GM19025 (cell line): Measurements from ENCODE around the gene TNFRSF19.

Source experiments
- ATAC-seq: cut with Tn5 transposase; IDR thresholded peaks from one replicate; pipeline ENCODE4 v1.9.1; 2021; ENCODE audit warnings: mild to moderate bottlenecking, low read depth, moderate library complexity; ENCODE audit not compliant: unreplicated experiment

Gene TNFRSF19

DNA sequence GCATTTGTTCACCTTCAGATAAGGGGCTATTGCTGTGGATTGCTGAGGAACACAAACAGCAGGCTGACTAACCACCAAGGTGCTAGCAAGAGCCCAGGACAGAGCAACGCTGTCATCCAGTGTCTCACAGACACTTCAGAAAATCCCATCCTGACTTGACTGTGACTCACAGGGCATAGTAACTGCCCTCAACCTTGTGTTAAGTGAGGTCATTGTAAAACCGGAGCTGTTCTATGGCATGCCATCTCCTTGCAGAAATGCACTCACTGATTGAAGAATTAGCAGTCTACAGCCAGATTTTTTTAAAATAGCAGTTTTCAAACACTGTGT lies 51.1 kb downstream of the TNFRSF19 start:
- ATAC-seq, result peak; percentile 43

- no peak for ATAC-seq
Observed at GRCh38 chr13:23622985-23623384, 52.8 kb downstream of the TNFRSF19 start.

- ATAC-seq, result no peak
Observed at GRCh38 chr13:23623394-23623793, 53.2 kb downstream of the TNFRSF19 start.

- ATAC-seq, result no peak
Observed at GRCh38 chr13:23626700-23627099, 56.5 kb downstream of the TNFRSF19 start.

- no peak for ATAC-seq
Observed at GRCh38 chr13:23627410-23627809, 57.2 kb downstream of the TNFRSF19 start.

DNA sequence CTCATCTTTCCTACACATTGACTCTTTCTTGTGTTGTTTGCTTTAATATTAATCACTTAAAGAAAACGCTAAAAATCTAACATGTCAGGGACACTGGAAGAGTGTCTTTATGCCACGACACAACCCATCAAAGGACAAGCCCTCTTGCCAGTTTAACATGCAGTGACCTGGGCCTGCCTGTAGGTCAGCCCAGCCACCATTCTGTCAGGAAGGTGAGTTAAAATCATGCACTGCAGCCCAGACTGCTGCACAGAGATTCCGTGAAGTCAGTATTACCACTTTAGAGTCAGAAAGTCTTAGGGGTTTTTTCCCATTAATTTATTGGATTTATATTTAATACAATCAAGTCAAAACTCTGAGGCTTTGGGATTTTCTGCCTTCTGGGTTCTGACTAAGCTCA lies 58.0 kb downstream of the TNFRSF19 start:
- ATAC-seq, result no peak

GRCh38 chr13:23628765-23629565 lies 58.8 kb downstream of the TNFRSF19 start:
- no peak for ATAC-seq

DNA sequence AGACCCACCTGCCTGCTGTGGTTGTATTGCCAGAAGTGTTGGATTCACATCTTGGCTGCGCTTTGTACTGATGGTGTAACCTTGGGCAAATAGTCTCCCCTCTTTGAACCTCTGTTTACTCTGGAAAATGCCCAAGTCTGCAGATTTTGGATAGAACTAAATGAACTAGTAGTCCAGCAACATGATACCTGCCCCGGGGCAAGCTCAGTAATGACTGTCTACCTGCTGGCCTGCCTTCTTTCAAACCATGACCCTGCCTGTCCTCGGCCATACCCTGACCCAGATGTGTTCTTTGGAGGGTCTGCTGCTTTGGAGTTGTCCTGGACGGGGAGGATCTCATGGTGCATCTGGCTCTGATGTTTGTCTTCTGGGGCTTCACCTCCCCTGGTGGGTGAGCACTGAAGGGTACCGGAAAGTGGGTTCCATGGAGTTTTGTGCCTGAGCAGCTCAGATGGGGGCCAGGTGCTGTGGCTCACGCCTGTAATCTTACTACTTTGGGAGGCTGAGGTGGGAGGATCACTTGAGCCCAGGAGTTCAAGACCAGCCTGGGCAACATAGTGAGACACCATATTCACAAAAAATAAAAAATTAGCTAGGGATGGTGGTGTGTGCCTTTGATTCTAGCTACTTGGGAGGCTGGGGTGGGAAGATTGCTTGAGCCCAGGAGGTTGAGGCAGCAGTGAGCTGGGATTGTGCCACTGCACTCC lies 59.5 kb downstream of the TNFRSF19 start:
- no peak for ATAC-seq

DNA sequence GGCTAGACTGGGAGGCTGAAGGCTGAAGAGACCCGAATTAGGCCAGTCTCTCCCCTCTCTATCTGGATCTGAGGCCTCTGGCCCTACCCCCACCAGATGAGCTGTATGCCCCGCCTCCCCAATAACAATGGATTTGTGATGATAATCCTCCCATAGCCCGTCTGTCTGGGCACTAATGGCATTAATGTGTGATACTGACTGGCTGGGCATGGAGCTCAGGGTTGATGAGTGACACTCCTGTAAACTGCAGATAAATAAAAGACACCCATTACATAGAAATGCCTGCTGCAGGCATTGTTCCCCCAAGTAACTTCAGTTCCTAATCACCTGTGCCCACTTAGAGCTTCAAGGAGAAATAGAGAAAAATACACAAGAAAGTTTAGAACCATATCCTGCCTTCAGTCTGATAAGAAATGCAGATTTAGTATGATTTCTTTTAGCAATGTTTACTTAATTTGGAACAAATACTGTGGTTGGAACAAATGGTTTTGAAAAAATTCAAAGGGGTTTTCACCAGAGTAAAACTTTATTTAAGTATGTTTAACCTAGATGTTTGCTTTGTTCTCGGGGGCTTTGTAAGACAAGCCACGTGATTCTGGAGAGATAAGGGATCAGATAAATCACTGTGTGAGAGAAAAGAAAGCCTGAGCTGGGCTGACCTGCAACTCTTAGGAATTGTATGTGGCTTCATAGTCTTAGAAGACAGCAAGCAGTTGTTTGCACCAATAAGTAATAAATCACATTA lies 60.3 kb downstream of the TNFRSF19 start:
- no peak for ATAC-seq

- no peak for ATAC-seq
Observed at GRCh38 chr13:23631311-23632047, 61.3 kb downstream of the TNFRSF19 start.

DNA sequence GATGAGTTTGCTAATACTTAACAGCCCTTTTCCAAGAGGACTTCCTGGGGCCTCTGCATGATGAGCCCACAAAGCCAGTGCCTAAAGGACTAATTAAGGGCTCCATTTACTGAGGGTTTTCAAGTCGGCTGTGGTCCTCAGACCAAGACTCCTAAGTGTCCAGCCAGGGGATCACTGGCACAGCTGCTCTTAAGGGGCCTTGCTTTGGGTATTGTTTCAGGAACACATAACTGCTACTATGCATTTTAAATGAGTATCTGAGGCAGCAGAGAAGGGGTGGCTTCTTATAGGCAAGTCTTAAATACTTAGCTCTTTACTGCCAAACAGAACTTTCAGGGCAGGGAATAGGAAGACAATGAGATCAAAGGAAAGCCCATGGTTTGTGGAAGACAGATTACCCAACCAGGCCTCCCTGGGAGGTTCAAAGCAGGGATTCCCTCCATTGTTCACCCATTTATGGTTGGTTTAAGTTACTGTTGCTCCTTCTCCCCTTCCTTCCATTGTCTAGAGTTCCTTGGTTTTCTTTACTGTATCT lies 61.9 kb downstream of the TNFRSF19 start:
- no peak for ATAC-seq

DNA sequence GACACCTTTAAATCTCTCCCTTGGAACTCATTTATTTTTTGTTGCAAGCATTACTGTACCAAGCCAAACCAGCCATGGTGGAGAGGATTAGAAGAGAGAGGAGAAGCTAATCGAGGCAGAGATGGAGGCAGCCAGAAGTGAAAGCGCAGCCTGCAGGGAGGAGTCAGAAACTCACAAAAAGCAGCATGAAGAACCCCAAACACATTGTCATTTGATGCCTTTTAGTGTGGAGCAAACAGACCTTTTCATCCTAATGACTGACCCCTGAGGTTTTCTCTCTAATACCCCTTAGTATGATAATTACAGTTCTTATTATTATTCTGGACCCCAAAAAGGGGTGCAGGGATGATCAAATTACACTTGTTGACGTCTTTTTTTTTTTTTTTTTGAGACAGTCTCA lies 62.5 kb downstream of the TNFRSF19 start:
- ATAC-seq, result no peak

DNA sequence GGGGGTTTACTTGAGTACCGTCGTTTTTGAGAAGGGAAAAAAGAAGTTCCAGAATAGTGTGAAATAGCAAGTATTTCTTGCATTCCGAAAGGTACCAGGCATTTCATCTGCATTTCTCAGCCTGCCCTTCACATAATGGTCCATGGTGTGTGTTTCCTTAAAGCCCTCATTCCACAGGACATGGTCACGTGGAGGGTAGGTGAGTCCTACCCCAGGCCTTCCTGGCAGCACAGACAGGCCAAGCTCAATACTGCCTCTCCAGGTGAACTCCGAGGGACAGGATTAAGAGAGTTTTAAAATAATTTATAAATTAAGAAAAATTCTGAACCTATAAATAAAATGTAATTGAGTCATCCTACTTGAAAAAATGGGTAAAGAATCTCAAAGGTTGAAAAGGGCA lies 64.7 kb downstream of the TNFRSF19 start:
- no peak for ATAC-seq

GRCh38 chr13:23636360-23636759 lies 66.1 kb downstream of the TNFRSF19 start:
- ATAC-seq, result no peak

GRCh38 chr13:23637829-23638228 lies 67.6 kb downstream of the TNFRSF19 start:
- no peak for ATAC-seq

DNA sequence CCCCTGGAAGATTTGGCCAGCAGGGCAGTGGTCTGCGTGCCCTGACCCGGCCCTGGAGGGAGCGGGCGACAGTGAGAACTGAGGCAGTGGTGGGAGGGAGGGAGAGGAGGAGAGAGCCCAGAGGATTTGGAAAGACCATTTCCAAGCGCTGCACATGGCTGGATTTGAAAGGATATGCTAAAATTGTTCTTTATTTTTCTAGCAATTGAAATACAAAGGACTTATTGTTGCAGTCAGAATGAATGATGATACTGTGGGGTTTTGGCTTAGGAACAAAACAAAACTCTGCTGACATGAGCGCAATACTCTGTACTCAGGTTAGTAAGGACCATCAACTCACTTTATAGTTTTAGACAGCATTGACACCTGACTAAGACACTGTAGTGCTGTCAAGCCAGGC lies 69.5 kb downstream of the TNFRSF19 start:
- no peak for ATAC-seq

GRCh38 chr13:23642110-23642509 lies 71.9 kb downstream of the TNFRSF19 start:
- ATAC-seq, result no peak

GRCh38 chr13:23643338-23644125 lies 73.3 kb downstream of the TNFRSF19 start:
- no peak for ATAC-seq

DNA sequence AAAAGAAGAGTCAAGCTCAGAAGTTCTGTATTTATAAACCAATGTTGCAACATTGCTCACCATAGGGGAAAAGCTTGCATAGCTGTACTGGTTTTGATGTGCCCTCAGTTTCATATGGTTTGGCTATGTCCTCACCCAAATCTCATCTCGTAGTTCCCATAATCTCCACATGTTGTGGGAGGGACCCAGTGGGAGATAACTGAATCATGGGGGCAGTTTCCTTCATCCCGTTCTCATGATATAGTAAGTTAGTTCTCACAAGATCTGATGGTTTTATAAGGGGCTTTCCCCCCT lies 73.9 kb downstream of the TNFRSF19 start:
- ATAC-seq, result no peak

DNA sequence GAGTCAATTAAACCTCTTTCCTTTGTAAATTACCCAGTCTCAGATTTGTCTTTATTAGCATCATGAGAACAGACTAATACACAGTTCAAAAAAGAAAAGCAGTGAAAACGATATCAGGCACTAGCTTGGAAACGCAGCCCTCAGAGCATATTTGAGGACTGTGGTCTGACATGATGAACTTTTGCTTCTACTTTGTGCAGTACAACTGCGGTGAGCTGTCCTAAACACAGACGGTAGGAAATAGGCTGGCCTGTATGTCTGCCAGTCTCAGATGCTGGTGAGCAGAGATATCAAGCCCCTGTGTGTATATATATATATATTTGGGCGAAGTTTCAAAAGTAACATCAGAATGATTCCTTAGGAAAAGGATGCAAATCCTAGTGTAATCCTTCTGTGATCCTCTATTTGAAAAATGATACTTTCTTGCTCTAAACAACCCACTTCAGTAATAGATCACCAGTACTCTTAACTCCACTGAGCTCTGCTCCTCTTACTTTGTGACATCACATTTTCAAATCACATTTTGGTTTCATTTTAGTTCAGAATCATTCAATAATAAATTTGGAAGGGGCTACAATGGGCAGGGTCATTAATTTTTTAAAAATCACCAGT lies 74.4 kb downstream of the TNFRSF19 start:
- ATAC-seq, result no peak
